AG09309 (cell line): ENCODE data around the gene DCHS2.

Experiments
- DNase-seq: peaks from one replicate; pipeline ENCODE4 v3.0.0-alpha.2; 2010; ENCODE audit warnings: low read depth
- H3K4me3 ChIP-seq: 2 replicates; pipeline ENCODE4 v1.5.1; 2011; ENCODE audit warnings: mild to moderate bottlenecking, low read depth, low read length, moderate library complexity; ENCODE audit not compliant: control insufficient read depth
- TF ChIP-seq, protein P1 (sequence below): IDR thresholded peaks from 2 replicates; pipeline ENCODE4 v1.5.1; 2011; ENCODE audit warnings: mild to moderate bottlenecking, low read depth, low read length, inconsistent platforms; ENCODE audit not compliant: insufficient read depth, control insufficient read depth; ENCODE audit errors: missing control alignments

Gene DCHS2

DNA sequence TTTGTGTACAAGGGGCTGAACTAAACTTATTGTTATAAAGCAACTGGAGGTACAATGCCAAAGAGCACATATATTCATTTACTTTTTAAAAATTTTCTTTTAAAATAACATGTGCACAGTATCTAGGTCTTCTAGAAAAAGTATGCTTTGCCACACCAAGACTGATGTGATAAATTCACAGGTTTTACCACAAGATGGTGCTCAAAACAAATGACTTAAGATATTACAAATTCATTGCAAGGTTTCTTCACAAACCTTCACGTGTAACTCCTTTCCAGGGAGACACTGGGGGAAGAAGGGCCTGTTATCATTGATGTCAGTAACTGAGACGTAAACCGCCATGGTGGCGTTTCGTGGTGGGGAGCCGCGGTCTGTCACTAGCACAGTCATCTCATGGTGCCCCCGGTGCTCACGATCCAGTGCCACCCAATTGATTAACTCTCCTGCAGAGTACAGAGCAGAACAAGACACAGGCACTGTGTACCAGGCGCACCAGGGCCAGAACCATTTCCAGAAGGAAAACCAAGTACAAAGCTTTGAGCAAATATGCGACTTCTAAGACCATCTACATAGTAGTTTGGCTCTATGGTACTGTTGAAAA, 162.2 kb downstream of the DCHS2 start:
- TF ChIP-seq, protein P1, sequence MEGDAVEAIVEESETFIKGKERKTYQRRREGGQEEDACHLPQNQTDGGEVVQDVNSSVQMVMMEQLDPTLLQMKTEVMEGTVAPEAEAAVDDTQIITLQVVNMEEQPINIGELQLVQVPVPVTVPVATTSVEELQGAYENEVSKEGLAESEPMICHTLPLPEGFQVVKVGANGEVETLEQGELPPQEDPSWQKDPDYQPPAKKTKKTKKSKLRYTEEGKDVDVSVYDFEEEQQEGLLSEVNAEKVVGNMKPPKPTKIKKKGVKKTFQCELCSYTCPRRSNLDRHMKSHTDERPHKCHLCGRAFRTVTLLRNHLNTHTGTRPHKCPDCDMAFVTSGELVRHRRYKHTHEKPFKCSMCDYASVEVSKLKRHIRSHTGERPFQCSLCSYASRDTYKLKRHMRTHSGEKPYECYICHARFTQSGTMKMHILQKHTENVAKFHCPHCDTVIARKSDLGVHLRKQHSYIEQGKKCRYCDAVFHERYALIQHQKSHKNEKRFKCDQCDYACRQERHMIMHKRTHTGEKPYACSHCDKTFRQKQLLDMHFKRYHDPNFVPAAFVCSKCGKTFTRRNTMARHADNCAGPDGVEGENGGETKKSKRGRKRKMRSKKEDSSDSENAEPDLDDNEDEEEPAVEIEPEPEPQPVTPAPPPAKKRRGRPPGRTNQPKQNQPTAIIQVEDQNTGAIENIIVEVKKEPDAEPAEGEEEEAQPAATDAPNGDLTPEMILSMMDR, result peak; percentile 7
- H3K4me3 ChIP-seq, result no peak overlapping the region
- no peak for DNase-seq

DNA sequence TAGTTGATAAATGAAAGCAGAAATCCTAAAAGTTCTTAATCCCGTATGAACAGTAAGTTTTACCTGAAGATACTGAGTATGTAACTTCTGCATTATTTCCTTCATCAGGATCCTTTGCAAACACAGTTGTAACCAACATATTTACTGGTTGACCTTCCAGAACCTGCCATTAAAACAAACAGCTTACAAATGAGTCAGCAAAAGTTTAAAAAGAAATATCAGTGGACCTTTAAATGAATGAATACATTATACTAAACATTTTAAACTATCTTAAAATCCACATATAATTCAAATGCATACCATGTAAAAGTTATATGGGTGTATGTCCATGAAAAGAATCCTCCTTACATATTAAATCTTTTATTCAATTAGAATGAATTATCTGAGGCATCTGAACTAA, 163.6 kb downstream of the DCHS2 start:
- H3K4me3 ChIP-seq, result no peak overlapping the region
- DNase-seq, result no peak
- TF ChIP-seq, protein P1, result no peak

DNA sequence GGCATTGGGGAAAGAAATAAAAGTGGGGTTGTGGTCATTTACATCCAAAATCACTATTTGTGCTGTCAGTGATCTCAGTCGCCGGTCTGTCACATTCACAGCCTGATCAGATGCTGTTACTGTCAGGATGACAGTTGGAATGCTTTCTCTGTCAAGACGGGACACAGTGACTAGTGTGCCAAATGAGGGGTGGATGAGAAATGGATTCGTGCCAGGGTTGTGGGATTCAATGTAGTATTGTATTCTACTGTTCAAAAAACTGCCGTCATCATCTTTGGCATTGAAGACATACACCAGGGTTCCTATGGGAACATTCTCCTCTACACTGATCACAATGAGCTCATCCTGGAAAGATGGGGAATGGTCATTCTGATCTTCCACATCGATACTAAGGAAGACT, 171.1 kb downstream of the DCHS2 start:
- DNase-seq, result no peak
- H3K4me3 ChIP-seq, result no peak overlapping the region

DNA sequence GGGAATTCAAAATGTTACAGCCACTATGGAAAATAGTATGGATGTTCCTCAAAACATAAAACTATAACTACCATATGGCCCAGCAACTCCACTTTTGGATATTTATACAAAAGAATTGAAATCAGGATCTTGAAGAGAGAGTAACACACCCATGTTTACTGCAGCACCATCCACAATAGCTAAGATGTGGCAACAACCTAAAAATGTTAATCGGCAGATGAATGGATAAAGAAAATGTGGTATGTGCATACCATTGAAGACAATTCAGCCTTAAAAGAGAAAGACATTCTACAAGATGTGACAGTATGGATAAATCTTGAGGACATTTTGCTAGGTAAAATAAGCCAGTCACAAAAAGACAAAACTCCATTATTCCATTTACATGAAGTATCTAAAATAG, 171.9 kb downstream of the DCHS2 start:
- H3K4me3 ChIP-seq, result no peak overlapping the region
- TF ChIP-seq, protein P1, result no peak
- no peak for DNase-seq

More for the DNA sequence above, 171.1 kb downstream of the DCHS2 start:
- TF ChIP-seq, protein P1, result no peak

DNA sequence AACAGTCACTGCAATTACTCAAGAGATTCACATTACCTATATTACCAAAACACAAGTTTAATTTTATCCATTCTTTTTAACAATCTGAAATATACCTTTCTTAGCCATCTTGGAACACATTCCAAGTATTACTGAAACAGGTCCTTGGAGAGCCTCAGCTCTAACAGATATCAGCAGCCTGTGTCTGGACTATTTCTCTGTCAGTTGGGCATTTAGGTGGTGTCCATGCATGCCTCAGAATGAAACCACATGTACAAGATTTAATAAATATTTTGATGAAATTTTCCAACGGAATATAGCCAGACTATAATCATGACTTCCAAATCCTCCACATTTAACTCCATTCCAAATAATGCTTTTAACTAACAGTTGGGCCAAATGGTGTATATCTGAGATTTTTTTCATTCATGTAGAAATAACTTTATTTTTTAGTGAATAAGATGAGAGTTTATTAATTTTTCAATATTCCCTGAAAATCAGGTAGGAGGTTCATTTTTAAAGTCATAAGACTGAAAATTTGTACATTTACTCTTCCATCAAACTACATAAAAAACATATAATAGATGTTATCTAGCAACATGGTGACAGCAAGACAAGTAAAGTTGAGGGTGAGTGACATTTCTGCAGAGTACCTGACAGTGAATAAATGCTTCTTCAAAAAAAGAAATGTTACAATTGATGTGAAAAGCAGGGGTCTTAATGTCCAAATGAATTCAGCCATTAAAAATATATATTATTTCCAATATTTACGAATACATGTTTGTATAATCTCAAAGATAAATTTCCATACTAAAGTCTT, 174.2 kb downstream of the DCHS2 start:
- DNase-seq, result no peak
- TF ChIP-seq, protein P1, result no peak
- H3K4me3 ChIP-seq, result no peak overlapping the region

DNA sequence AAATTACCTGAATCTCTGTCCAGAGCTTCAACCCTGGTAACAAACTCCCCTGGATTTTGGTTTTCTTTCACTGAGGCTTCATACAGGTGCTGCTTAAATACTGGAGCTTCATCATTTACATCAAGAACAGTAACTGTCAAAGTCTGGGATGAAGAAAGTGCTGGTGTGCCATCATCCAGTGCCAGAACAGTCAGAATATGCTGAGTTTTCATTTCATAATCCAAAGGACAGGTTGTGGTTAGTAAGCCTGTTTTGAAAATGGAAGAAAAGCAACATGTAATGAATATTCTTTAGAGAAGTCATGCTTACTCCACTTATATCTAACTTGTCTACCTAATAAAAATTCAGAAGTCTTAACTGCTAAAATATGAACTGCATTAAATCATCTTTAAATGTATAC, 175.9 kb downstream of the DCHS2 start:
- no peak overlapping the region for H3K4me3 ChIP-seq
- TF ChIP-seq, protein P1, result no peak
- DNase-seq, result no peak
